Measurements from ENCODE around the gene TOP3A.
A peak's percentile ranks its signal among the peaks of the same experiment; 100 is the strongest.
"Not testable (repeated sequence)": the region's sequence is repeated elsewhere in the genome, so short reads cannot be mapped to it uniquely, and the experiment has no call there.

TOP3A gene

DNA sequence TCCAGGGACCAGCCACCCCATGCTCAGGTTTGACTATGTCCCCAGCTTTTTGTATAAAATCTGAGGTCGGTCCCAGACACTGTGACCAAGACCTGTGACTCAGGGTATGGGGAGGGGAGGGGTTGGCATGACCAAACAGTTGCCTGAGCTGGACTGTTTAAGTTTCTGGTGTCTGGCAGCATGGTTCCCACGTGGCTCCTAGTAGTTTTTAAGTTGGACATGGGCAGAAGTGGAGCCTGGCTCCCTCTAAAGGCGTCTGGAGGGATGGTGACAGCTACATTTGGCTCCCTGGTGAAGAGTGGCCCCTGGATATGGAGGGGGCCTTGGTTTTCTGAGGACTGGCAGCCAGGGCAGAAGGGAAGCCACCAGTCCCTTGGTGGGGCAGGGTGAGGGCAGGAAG lies 8.2 kb upstream of the TOP3A start:
- DNase-seq: peak; percentile 39

GRCh38 chr17:18322522-18322921 lies 7.7 kb upstream of the TOP3A start:
- no peak for DNase-seq

DNA sequence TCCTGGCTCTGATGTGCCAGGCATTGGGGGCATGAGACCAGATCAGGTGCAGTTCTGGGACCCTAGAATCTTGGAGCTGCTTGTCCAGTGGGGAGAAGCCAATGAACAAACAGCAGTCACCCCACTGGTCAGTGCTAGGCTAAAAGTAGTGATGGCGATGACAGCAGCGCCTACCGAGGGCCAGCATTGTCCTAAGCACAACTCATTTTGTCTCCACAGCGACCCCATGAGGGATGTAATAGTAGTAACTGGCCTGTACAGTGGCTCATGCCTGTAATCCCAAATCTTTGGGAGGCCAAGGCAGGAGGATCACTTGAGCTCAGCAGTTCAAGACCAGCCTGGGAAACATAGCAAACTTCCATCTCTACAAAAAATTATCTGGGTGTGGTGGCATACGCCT lies 6.5 kb upstream of the TOP3A start:
- peak; percentile 35 for DNase-seq

GRCh38 chr17:18320301-18320700 lies 5.5 kb upstream of the TOP3A start:
- DNase-seq: no peak

GRCh38 chr17:18319604-18320256 lies 4.9 kb upstream of the TOP3A start:
- peak; percentile 45 for DNase-seq

DNA sequence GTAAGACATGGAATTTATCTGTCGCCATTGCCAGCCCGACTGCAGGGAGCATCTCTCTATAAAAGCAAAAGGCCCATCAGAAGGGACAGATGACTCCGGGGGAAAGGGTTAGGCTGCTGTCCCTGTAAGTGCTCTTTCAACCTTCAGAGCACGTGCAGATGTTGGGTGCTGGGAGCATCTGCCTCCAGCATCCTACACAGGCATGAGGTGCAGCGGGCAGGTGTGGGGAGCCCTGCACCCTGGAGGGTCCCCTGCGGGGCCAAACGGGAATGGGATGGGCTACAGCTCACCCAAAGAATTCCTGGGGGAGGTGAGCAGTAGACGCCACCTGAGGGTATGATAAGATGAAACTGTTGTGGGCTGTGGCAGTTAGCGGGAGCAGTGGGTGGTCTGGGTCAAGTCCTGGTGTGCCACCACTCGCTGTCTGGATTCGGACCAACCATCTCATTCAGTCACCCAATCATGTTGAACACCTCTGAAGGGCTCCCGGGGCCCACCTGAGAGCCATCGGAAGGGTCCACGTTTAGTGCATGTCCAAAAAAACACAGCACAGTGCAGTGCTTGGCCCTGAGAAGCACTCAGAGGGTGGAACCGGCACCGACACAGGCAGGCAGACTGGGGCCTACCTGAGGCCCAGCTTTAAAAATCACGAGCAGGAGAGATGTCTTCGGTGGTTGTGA lies 4.1 kb upstream of the TOP3A start:
- no peak for DNase-seq

DNA sequence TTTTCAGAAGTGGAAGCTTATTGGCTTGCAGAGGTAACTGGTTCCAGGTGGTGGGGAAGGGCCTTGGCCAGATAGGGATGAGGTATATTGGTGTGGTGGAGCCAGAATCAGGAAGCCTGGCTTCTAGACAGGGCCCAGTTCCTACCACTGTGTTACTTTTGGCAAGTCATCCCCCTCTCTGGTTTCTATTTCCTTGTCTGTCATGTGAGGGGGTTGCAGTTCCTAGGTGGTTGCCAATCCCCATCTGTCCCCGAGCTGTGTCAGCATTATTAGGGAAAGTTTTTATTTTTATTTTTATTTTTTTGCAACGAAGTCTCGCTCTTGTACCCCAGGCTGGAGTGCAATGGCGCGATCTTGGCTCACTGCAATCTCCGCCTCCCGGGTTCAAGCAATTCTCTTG lies 3.3 kb upstream of the TOP3A start:
- DNase-seq: no peak

GRCh38 chr17:18315961-18316360 lies 1.2 kb upstream of the TOP3A start:
- no peak for DNase-seq

DNA sequence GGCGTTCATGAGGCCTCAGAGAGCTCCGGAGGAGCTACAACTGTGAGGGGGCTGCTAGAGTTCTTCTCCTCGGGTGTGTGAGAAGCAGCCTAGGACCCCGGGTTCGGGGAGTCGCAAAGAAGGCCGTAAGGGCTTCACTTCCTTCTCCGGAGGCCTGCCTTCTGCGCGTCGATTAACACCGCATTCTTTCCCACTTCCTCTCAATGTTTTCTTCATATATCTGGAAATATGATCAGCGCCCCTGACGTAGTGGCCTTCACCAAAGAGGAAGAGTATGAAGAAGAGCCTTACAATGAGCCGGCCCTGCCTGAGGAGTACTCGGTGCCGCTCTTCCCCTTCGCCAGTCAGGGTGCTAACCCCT lies 748 bp upstream of the TOP3A start:
- peak; percentile 66 for DNase-seq

DNA sequence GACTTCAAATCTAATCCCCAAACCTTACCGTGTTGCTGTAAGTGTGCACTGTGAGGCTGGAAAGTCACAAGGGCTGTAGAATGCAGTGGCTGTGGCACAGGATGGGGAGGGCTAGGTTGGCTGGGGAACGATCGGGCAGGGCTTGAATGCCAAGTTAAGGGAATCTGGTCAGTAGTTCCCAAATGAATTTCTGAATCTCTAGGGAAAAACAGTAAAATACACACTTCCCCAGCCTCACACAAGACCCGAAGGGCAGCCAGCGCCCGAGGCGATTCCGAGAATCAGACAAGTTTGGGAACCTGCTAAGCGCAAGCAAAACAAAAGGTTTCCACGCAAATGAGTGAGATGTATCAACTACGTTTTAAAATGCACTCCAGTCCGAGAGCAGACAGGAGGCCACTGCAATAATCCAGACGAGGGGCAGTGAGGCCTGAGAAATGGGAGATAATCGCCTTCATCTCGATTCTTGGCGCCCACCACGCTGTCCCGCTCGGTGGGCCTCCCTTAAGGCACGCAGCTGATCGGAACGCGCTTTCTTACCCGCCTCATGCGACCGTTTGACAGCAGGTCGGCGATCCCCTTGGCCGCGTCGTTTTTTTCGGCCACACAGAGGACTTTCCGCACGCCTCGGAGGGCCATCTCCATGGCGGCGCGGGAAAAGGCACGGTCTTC lies 599 bp downstream of the TOP3A start:
- DNase-seq: peak; percentile 28

DNA sequence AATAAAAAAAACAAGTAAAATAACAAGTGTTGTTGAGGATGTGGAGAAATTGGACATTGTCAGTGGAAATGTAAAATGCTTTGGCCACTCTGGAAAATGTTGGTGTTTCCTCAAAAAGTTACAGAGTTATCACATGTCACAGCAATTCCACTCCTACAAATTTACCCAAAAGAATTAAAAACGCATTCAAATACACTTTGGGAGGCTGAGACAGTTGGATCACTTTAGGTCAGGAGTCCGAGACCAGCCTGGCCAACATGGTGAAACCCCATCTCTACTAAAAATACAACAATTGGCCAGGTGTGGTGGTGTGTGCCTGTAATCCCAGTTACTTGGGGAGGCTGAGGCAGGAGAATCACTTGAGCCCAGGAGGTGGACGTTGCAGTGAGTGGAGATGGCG lies 5.6 kb downstream of the TOP3A start:
- DNase-seq: no peak

DNA sequence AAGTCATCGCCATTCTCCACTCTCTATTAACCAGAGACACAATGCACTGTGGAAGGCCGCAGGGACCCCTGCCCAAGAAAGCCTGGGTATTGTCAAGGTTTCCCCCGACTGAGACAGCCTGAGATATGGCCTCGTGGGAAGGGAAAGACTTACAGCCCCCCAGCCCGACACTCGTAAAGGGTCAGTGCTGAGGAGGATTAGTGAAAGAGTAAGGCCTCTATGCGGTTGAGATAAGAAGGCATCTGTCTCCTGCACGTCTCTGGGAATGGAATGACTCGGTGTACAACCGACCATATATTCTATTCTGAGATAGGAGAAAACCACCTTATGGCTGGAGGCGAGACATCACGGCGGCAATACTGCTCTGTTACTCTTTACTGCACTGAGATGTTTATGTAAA lies 11.6 kb downstream of the TOP3A start:
- DNase-seq: not testable (repeated sequence)

GRCh38 chr17:18300725-18301480 lies 13.9 kb downstream of the TOP3A start:
- DNase-seq: no peak

GRCh38 chr17:18298061-18298460 lies 16.7 kb downstream of the TOP3A start:
- not testable (repeated sequence) for DNase-seq

DNA sequence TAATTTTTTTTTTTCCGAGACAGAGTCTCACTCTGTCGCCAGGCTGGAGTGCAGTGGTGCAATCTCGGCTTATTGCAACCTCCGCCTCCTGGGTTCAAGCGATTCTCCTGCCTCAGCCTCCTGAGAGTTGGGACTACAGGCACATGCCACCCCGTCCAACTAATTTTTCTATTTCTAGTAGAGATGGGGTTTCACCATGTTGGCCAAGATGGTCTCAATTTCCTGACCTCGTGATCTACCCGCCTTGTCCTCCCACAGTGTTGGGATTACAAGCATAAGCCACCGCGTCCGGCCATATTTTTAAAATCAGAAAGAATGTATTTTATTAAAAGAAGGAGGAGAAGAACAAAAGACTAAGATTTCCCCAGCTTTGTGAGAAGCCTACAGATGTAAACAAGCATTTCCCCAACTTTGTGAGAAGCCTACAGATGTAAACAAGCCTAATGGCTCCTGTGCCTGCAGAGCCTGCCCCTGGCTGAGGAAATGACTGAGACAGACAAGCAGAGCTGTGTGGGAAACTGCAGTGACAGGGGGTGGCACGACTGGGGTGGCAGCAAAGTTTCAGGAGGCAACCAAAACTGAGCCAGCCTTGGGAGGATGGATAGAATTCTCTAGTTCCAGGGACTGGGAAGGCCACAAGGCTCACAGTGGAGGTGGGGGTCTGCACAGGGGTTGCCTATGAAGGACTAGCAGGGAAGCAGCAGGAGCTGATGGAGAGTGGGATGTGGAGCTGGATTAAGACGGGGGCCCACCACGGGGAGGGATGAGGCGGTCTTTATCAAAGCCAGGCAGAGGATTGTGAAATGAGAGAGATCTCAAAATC lies 22.9 kb downstream of the TOP3A start:
- DNase-seq: no peak

- DNase-seq: no peak
Measured at GRCh38 chr17:18285296-18285695, 29.5 kb downstream of the TOP3A start.

- no peak for DNase-seq
Measured at GRCh38 chr17:18281788-18282187, 33.0 kb downstream of the TOP3A start.

DNA sequence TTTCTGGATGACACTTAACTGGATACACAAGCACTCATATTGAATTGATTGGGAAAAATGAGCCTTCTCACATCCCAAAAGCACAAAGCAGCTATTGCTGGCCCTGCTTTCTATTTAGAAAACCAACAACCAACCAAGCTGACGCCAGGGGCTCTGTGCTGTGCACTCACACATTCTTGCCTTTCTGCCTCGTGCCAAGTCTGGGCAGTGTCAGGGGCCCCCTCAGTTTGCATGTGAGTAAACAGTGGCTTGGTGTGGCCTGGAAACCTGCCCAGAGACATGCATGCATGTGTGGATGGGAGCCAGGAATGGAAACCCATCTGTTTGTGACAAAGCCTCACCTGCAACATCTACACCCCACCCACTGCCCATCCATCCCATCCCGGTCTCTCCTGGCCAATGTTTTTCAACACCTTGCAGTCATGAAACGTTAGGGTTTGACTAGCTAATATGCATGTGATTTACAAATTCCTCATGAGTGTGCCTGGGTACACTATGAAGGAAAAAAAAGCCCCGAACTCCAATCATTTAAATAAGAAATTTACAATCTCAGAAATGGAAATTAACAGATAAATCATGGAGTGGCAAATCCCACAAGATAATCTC lies 33.9 kb downstream of the TOP3A start:
- no peak for DNase-seq

DNA sequence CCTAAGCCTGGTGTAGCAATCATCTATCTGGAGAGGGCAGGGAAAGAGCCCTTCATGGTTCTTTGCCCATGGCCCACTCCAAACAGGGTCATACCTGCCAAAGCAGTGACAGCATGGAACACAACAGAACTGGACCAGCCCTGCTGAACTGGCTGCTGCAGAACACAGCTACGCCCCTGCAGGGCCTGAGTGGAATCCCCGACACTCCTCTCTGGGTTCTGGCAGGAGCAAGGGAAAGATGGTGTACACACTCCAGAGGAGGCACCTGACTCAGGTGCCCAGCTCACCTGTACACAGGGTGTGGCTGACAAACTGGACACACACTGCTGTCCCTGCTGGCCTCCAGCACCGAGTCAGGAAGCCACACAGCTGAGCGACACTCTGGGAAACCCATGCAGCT lies 34.5 kb downstream of the TOP3A start:
- no peak for DNase-seq

- no peak for DNase-seq
Measured at GRCh38 chr17:18278867-18279266, 35.9 kb downstream of the TOP3A start.

- no peak for DNase-seq
Measured at GRCh38 chr17:18277076-18277475, 37.7 kb downstream of the TOP3A start.
